ENCODE data around the gene GPR137B. TPM values are rescaled to one million over a fixed set of nuclear protein-coding genes. Genes with fewer than 3 reads are reported as not detected.

Gene GPR137B
- total RNA-seq, 3 donors from 2014 or later: 6.0 to 13.3 (median 8.5) TPM

GRCh38 chr1:236133339-236133738 is 9.0 kb upstream of the GPR137B start:
- TF ChIP-seq CTCF (IDR thresholded peaks at IDR 0.05): no peak
- no peaks in the 10 kb centered on the region for H3K9me3 ChIP-seq
- H3K4me1 ChIP-seq (ENCODE audit: low read depth): no peaks in the 10 kb centered on the region
- DNase-seq: no peak
- no peaks in the 10 kb centered on the region for H3K36me3 ChIP-seq (ENCODE audit: low read depth)
- intact Hi-C loops (cut with DNase I, micrococcal nuclease): no loop called here
- H3K4me3 ChIP-seq: no peak overlapping the region
- ATAC-seq: no peak

- no peak overlapping the region for H3K4me3 ChIP-seq
- ATAC-seq (no peak), DNase-seq (no peak)
- H3K4me1 ChIP-seq (ENCODE audit: low read depth): no peaks in the 10 kb centered on the region
- intact Hi-C loops (cut with DNase I, micrococcal nuclease): no loop called here
- TF ChIP-seq CTCF (IDR thresholded peaks at IDR 0.05): no peak
- H3K36me3 ChIP-seq (ENCODE audit: low read depth): no peaks in the 10 kb centered on the region
- no peaks in the 10 kb centered on the region for H3K9me3 ChIP-seq
These were observed 8.5 kb upstream of the GPR137B start for GRCh38 chr1:236133802-236134201.

GRCh38 chr1:236137285-236137852 is 5.0 kb upstream of the GPR137B start:
- intact Hi-C loops (cut with DNase I, micrococcal nuclease): no loop called here
- Histone ChIP-seq H3K36me3 (ENCODE audit: low read depth) (no peaks in the 10 kb centered on the region), H3K4me3 (no peak overlapping the region), H3K9me3 (no peaks in the 10 kb centered on the region), H3K4me1 (ENCODE audit: low read depth) (peaks cover 5% of the 10 kb centered on the region)
- ATAC-seq (no peak), DNase-seq (no peak)
- no peak for TF ChIP-seq CTCF (IDR thresholded peaks at IDR 0.05)

GRCh38 chr1:236139495-236139894 is 2.8 kb upstream of the GPR137B start:
- no peaks in the 10 kb centered on the region for H3K9me3 ChIP-seq
- ATAC-seq (no peak), DNase-seq (no peak)
- H3K36me3 ChIP-seq (ENCODE audit: low read depth): no peaks in the 10 kb centered on the region
- intact Hi-C loops (cut with DNase I, micrococcal nuclease): no loop called here
- no peak overlapping the region for H3K4me3 ChIP-seq
- no peak for TF ChIP-seq CTCF (IDR thresholded peaks at IDR 0.05)
- H3K4me1 ChIP-seq (ENCODE audit: low read depth): peaks cover 11% of the 10 kb centered on the region

- TF ChIP-seq CTCF (IDR thresholded peaks at IDR 0.05): no peak
- intact Hi-C loops (cut with DNase I, micrococcal nuclease): no loop called here
- Histone ChIP-seq H3K4me1 (ENCODE audit: low read depth) (peaks cover 11% of the 10 kb centered on the region), H3K4me3 (no peak overlapping the region), H3K36me3 (ENCODE audit: low read depth) (no peaks in the 10 kb centered on the region), H3K9me3 (no peaks in the 10 kb centered on the region)
- DNase-seq (no peak), ATAC-seq (no peak)
These were observed 1.5 kb upstream of the GPR137B start for GRCh38 chr1:236140705-236141446.

Measured in mucosa of descending colon (tissue), 3 donors.